OCI-M2 (cell line): Measurements from ENCODE around the gene TRAPPC8.

Source experiments
- DNase-seq: peaks from one replicate; lab custom pipeline; 2025; ENCODE audit not compliant: unreplicated experiment; lab: John Stamatoyannopoulos, UW

Gene TRAPPC8

GRCh38 chr18:31792580-31792911, 150.4 kb downstream of the TRAPPC8 start:
- no peak for DNase-seq

GRCh38 chr18:31791817-31792579, 150.9 kb downstream of the TRAPPC8 start:
- DNase-seq = no peak

GRCh38 chr18:31789409-31789808, 153.5 kb downstream of the TRAPPC8 start:
- DNase-seq = no peak

GRCh38 chr18:31783059-31783458, 159.9 kb downstream of the TRAPPC8 start:
- no peak for DNase-seq
